CD4-positive, alpha-beta memory T cell (primary cell): ENCODE data around the gene BABAM1. TPM values are rescaled to one million over a fixed set of nuclear protein-coding genes. Genes with fewer than 3 reads are reported as not detected.

ENCODE experiments used
- CTCF ChIA-PET: fragments of 350-600 bp; sonication (Branson Sonifier 250); formaldehyde crosslinking; loops from one replicate; lab custom pipeline; 2021; ENCODE audit warnings: inconsistent platforms; ENCODE audit not compliant: partially characterized antibody; lab: Charles Lee
- POLR2A ChIA-PET: fragments of 350-600 bp; sonication (Branson Sonifier 250); formaldehyde crosslinking; loops from one replicate; lab custom pipeline; 2021; ENCODE audit not compliant: partially characterized antibody; lab: Charles Lee
- DNase-seq, 5 donors: peaks; one replicate each; pipeline versions ENCODE4 v3.0.0 to v3.0.0-alpha.2; 2020 to 2022; ENCODE audit warnings: mixed read lengths in 1 of 5
- H3K27ac ChIP-seq: one replicate; pipeline ENCODE4 v1.7.0; 2013; ENCODE audit warnings: low read depth, low read length
- H3K27me3 ChIP-seq: 2 replicates; pipeline ENCODE4 v1.7.0; 2013; ENCODE audit warnings: mild to moderate bottlenecking, low read length, moderate library complexity; ENCODE audit not compliant: insufficient read depth
- H3K36me3 ChIP-seq: 2 replicates; pipeline ENCODE4 v1.7.0; 2013; ENCODE audit warnings: mild to moderate bottlenecking, low read length, moderate library complexity; ENCODE audit not compliant: insufficient read depth
- H3K4me1 ChIP-seq: 2 replicates; pipeline ENCODE4 v1.7.0; 2013; ENCODE audit warnings: mild to moderate bottlenecking, low read length, moderate library complexity; ENCODE audit not compliant: insufficient read depth
- H3K4me3 ChIP-seq, 2 donors: one replicate each; pipeline ENCODE4 v1.7.0; 2013; ENCODE audit warnings: low read length in 2 of 2, mild to moderate bottlenecking in 1 of 2
- H3K9me3 ChIP-seq, 2 donors: one replicate each; pipeline ENCODE4 v1.7.0; 2013; ENCODE audit warnings: low read length in 2 of 2, control low read depth in 1 of 2; ENCODE audit not compliant: control insufficient read depth in 1 of 2
- H3K27ac Mint-ChIP-seq, 7 donors: one replicate each; pipeline ENCODE4 v1.8.0; 2020 to 2021; ENCODE audit warnings: mixed read lengths in 7 of 7, mild to moderate bottlenecking in 6 of 7, inconsistent platforms in 3 of 7, moderate library complexity in 3 of 7
- H3K27me3 Mint-ChIP-seq, 2 donors: one replicate each; pipeline ENCODE4 v1.8.0; 2020 to 2021; ENCODE audit warnings: mixed read lengths in 2 of 2
- H3K36me3 Mint-ChIP-seq, 2 donors: one replicate each; pipeline ENCODE4 v1.8.0; 2020 to 2021; ENCODE audit warnings: mixed read lengths in 2 of 2, inconsistent platforms in 1 of 2, mild to moderate bottlenecking in 1 of 2
- H3K4me1 Mint-ChIP-seq, 4 donors: one replicate each; pipeline ENCODE4 v1.8.0; 2020 to 2021; ENCODE audit warnings: mixed read lengths in 4 of 4, mild to moderate bottlenecking in 1 of 4
- H3K4me3 Mint-ChIP-seq, 8 donors: one replicate each; pipeline ENCODE4 v1.8.0; 2020 to 2021; ENCODE audit warnings: mixed read lengths in 8 of 8, mild to moderate bottlenecking in 7 of 8, moderate library complexity in 6 of 8, inconsistent platforms in 3 of 8
- H3K9me3 Mint-ChIP-seq, 8 donors: one replicate each; pipeline ENCODE4 v1.8.0; 2020 to 2021; ENCODE audit warnings: mixed read lengths in 8 of 8, mild to moderate bottlenecking in 5 of 8, inconsistent platforms in 3 of 8, moderate library complexity in 1 of 8
- intact Hi-C: fragments of 100-400 bp; cut with micrococcal nuclease; formaldehyde crosslinking; loops from one replicate; pipeline ENCODE4 v1.15.1; 2023
- polyA plus RNA-seq, 2 donors: library from polyadenylated mRNA; unstranded; fragments of 300-500 nt; fragmentation: Illumina TruSeq; gene quantifications; one replicate each; pipeline ENCODE4 v1.2.3, GENCODE V29; 2021
- total RNA-seq, 2 experiments: library from RNA; stranded (reverse); gene quantifications; one replicate each; pipeline ENCODE4 v1.2.3, GENCODE V29; 2021

BABAM1 gene
- total RNA-seq (100 to 1,000 TPM; 101 to 112 TPM), polyA plus RNA-seq (100 to 1,000 TPM in 1 of 2 donors, 10 to 100 TPM in 1; 92.0 to 171 TPM)

- H3K9me3 Mint-ChIP-seq, result no peaks in the 10 kb centered on the region
- H3K4me1 ChIP-seq, result peaks cover 26% of the 10 kb centered on the region
- ChIA-PET CTCF (interaction anchor here (0.6 to 6.0 kb wide), 18 partner anchors 9 to 588 kb away, joined by 3 to 47 read pairs (median 4); partner anchors contain the start of genes ABHD8, ANKLE1 and USE1), POLR2A (interaction anchor here (0.6 to 3.4 kb wide), 22 partner anchors 13 to 551 kb away, joined by 3 to 39 read pairs (median 6); partner anchors contain the start of genes ABHD8, ANKLE1, DDA1 and HAUS8)
- peak within 1 kb of the TSS; percentile 73 for H3K27ac ChIP-seq
- peak within 1 kb of the TSS; percentile 83 to 92 (median 88) for H3K4me3 Mint-ChIP-seq
- DNase-seq, result peak; percentile 97 to 99 (median 99)
- H3K9me3 ChIP-seq, result no peaks in the 10 kb centered on the region
- H3K27ac Mint-ChIP-seq, result peak within 1 kb of the TSS; percentile 81 to 95 (median 89)
- peak within 1 kb of the TSS; percentile 90 to 98 for H3K4me3 ChIP-seq
- intact Hi-C loops, result loop anchor here (1.0 to 5.0 kb wide), 8 partner anchors 25 to 192 kb away; partner anchors contain the start of genes DDA1, GTPBP3, HAUS8 and MRPL34
- peaks cover 1 to 2% of the 10 kb centered on the region in 2 donors for H3K27me3 Mint-ChIP-seq
- H3K36me3 ChIP-seq, result peaks cover 11% of the 10 kb centered on the region
- H3K27me3 ChIP-seq, result no peaks in the 10 kb centered on the region
- H3K4me1 Mint-ChIP-seq, result peaks cover 12 to 34% (median 26%) of the 10 kb centered on the region in 4 donors
- peaks cover 9 to 27% of the 10 kb centered on the region in 2 donors for H3K36me3 Mint-ChIP-seq
Observed at GRCh38 chr19:17266975-17267788, at the start of gene BABAM1. Gene BABAM1 (plus strand): TSS chr19:17267443. CDS start chr19:17268807, 1,364 bp downstream.

GRCh38 chr19:17219286-17219685 is 48.0 kb upstream of the BABAM1 start:
- H3K27ac ChIP-seq, result no peak overlapping the region
- Mint-ChIP-seq H3K4me3 (peak overlapping the region in 1 of 8 donors; percentile 67), H3K27ac (peak overlapping the region in 2 of 7 donors; percentile 32 to 37), H3K9me3 (no peaks in the 10 kb centered on the region), H3K27me3 (no peaks in the 10 kb centered on the region), H3K4me1 (peaks cover 2 to 20% (median 13%) of the 10 kb centered on the region in 4 donors), H3K36me3 (peaks cover 25 to 26% of the 10 kb centered on the region in 2 donors)
- CTCF ChIA-PET, result no interaction called here
- H3K27me3 ChIP-seq, result no peaks in the 10 kb centered on the region
- peaks cover 7% of the 10 kb centered on the region for H3K36me3 ChIP-seq
- DNase-seq, result no peak
- no peak overlapping the region for H3K4me3 ChIP-seq
- intact Hi-C loops, result no loop called here
- POLR2A ChIA-PET, result interaction anchor here (0.7 kb wide), 1 partner anchor 94 kb away, joined by 3 read pairs; no protein-coding TSS in a partner anchor
- H3K9me3 ChIP-seq, result no peaks in the 10 kb centered on the region
- peaks cover 16% of the 10 kb centered on the region for H3K4me1 ChIP-seq

- intact Hi-C loops, result no loop called here
- Histone ChIP-seq H3K27me3 (no peaks in the 10 kb centered on the region), H3K36me3 (peaks cover 7% of the 10 kb centered on the region), H3K4me1 (peaks cover 10% of the 10 kb centered on the region), H3K9me3 (no peaks in the 10 kb centered on the region), H3K4me3 (no peak overlapping the region), H3K27ac (no peak overlapping the region)
- DNase-seq, result no peak
- Mint-ChIP-seq H3K27me3 (no peaks in the 10 kb centered on the region), H3K9me3 (no peaks in the 10 kb centered on the region), H3K4me3 (no peak overlapping the region), H3K36me3 (peaks cover 22 to 23% of the 10 kb centered on the region in 2 donors), H3K4me1 (peaks cover 0 to 10% (median 5%) of the 10 kb centered on the region in 4 donors), H3K27ac (no peak overlapping the region)
- CTCF ChIA-PET, result interaction anchor here (1.4 kb wide), 1 partner anchor 36 kb away, joined by 3 read pairs; no protein-coding TSS in a partner anchor
- POLR2A ChIA-PET, result interaction anchor here (0.6 to 0.9 kb wide), 2 partner anchors 15 to 40 kb away, joined by 3 read pairs; no protein-coding TSS in a partner anchor
Observed at GRCh38 chr19:17220207-17220758, 47.0 kb upstream of the BABAM1 start.

- intact Hi-C loops, result loop anchor here (5.0 kb wide), 1 partner anchor 42 kb away; the partner anchor contains the start of gene BABAM1
- Mint-ChIP-seq H3K9me3 (no peaks in the 10 kb centered on the region), H3K27ac (peak overlapping the region in 3 of 7 donors; percentile 78 to 98 (median 90)), H3K4me3 (peak overlapping the region; percentile 26 to 95 (median 52)), H3K36me3 (peaks cover 0 to 14% of the 10 kb centered on the region in 2 donors), H3K27me3 (no peaks in the 10 kb centered on the region), H3K4me1 (peaks cover 4 to 19% (median 7%) of the 10 kb centered on the region in 4 donors)
- CTCF ChIA-PET, result interaction anchor here (1.0 to 2.5 kb wide), 4 partner anchors 9 to 149 kb away, joined by 3 to 13 read pairs (median 6); partner anchors contain the start of genes USE1 and USHBP1
- Histone ChIP-seq H3K27me3 (no peaks in the 10 kb centered on the region), H3K4me3 (no peak overlapping the region), H3K4me1 (peaks cover 14% of the 10 kb centered on the region), H3K36me3 (peaks cover 7% of the 10 kb centered on the region), H3K27ac (no peak overlapping the region), H3K9me3 (no peaks in the 10 kb centered on the region)
- POLR2A ChIA-PET, result interaction anchor here (0.6 to 4.7 kb wide), 6 partner anchors 9 to 171 kb away, joined by 3 to 134 read pairs (median 14); partner anchors contain the start of genes BABAM1 and USE1
- DNase-seq, result no peak
Observed at GRCh38 chr19:17225053-17225452, 42.2 kb upstream of the BABAM1 start.

- Mint-ChIP-seq H3K27ac (peak within 1 kb of the TSS; percentile 98 to 99 (median 98)), H3K4me3 (peak within 1 kb of the TSS; percentile 95 to 99 (median 95)), H3K36me3 (peaks cover 0 to 13% of the 10 kb centered on the region in 2 donors), H3K27me3 (no peaks in the 10 kb centered on the region), H3K9me3 (no peaks in the 10 kb centered on the region), H3K4me1 (peaks cover 4 to 19% (median 7%) of the 10 kb centered on the region in 4 donors)
- intact Hi-C loops, result loop anchor here (1.0 to 5.0 kb wide), 6 partner anchors 9 to 151 kb away; partner anchors contain the start of genes BABAM1, DDA1, HAUS8 and MYO9B
- ChIA-PET CTCF (interaction anchor here (0.5 to 2.5 kb wide), 8 partner anchors 8 to 150 kb away, joined by 3 to 13 read pairs (median 3); partner anchors contain the start of genes USE1 and USHBP1), POLR2A (interaction anchor here (0.6 to 4.7 kb wide), 26 partner anchors 9 to 1390 kb away, joined by 3 to 134 read pairs (median 5); partner anchors contain the start of genes ABHD8, ANKLE1, ANO8 and BABAM1)
- Histone ChIP-seq H3K9me3 (no peaks in the 10 kb centered on the region), H3K36me3 (peaks cover 7% of the 10 kb centered on the region), H3K27me3 (no peaks in the 10 kb centered on the region), H3K4me3 (peak within 1 kb of the TSS; percentile 73 to 90), H3K4me1 (peaks cover 14% of the 10 kb centered on the region), H3K27ac (peak within 1 kb of the TSS; percentile 73)
- DNase-seq, result peak; percentile 96 to 98 (median 97)
Observed at GRCh38 chr19:17226002-17226933, 41.0 kb upstream of the BABAM1 start, which contains the start of gene OCEL1. Gene OCEL1 (plus strand): TSS chr19:17226226. CDS start chr19:17226248, 22 bp downstream.
